K562 (cell line): Measurements from ENCODE around the gene MATN4. TPM values are rescaled to one million over a fixed set of nuclear protein-coding genes. Genes with fewer than 3 reads are reported as not detected.

Source experiments
- ATAC-seq: fragments of 200-7000 bp; cut with Tn5 transposase; 3 replicates; pipeline ENCODE4 v1.9.1; 2020; ENCODE audit warnings: moderate library complexity
- Bru-seq: library from RNA; stranded (reverse); fragments of 400-500 nt; gene quantifications from one replicate; lab custom pipeline; 2021; lab: Mats Ljungman, UMichigan
- BruChase-seq, 2 experiments: library from RNA; stranded (reverse); fragments of 400-500 nt; gene quantifications; one replicate each; lab custom pipeline; 2021; lab: Mats Ljungman, UMichigan
- BruUV-seq: library from RNA; stranded (reverse); fragments of 400-500 nt; replicated peaks from 2 replicates; lab custom pipeline; 2021; lab: Mats Ljungman, UMichigan
- CTCF ChIA-PET: fragments of 300-600 bp; formaldehyde crosslinking; extraction: SDS; loops from one replicate; lab custom pipeline; 2021; ENCODE audit warnings: low intra/inter-chr PET ratio; lab: Yijun Ruan, JAX
- POLR2A ChIA-PET: fragments of 300-600, 350-650 bp; sonication (Branson Sonifier 250); formaldehyde crosslinking; extraction: SDS; loops from one replicate; lab custom pipeline; 2021; ENCODE audit warnings: antibody characterized with exemption, inconsistent platforms; lab: Yijun Ruan, JAX
- DNase-seq, 4 experiments: peaks; one replicate each; pipeline versions ENCODE4 v3.0.0 to v3.0.0-alpha.2; 2011 to 2018; ENCODE audit warnings: low spot score in 3 of 4, mixed read lengths in 3 of 4; ENCODE audit errors: extremely low read depth in 1 of 4
- FAIRE-seq: peaks from 2 replicates; lab custom pipeline; 2011; peaks lifted over from hg19 to GRCh38; lab: Jason Lieb, UNC
- H2AFZ ChIP-seq: 2 replicates; pipeline ENCODE4 v1.6.0; 2011; ENCODE audit warnings: low read depth, low read length, control low read depth, inconsistent platforms
- H3K27ac ChIP-seq: fragments of 200-600 bp; 3 replicates; pipeline ENCODE4 v1.8.0; 2011; ENCODE audit warnings: low read depth, mild to moderate bottlenecking, control low read depth, inconsistent platforms, low read length, moderate library complexity, mixed read lengths; ENCODE audit errors: extremely low read depth
- H3K27me3 ChIP-seq, 2 experiments: fragments of 300-600 bp in 1 of 2; 2 replicates in 1 of 2; 3 replicates in 1 of 2; pipeline versions ENCODE4 v1.6.0 to v1.8.0; 2011; ENCODE audit warnings: inconsistent platforms in 2 of 2, low read length in 2 of 2, mild to moderate bottlenecking in 1 of 2, mixed read lengths in 1 of 2, moderate library complexity in 1 of 2; ENCODE audit not compliant: control insufficient read depth in 2 of 2, insufficient read depth in 2 of 2
- H3K36me3 ChIP-seq: fragments of 300-600 bp; 3 replicates; pipeline ENCODE4 v1.8.0; 2011; ENCODE audit warnings: mild to moderate bottlenecking, low read length, inconsistent platforms; ENCODE audit not compliant: control insufficient read depth, insufficient read depth
- H3K4me1 ChIP-seq, 2 experiments: fragments of 200-600 bp in 1 of 2; replicated peaks in 1 of 2; 2 replicates in 1 of 2; 3 replicates in 1 of 2; pipeline versions ENCODE4 v1.5.1 to v1.8.0; 2011; ENCODE audit warnings: inconsistent platforms in 2 of 2, low read length in 2 of 2, mild to moderate bottlenecking in 1 of 2, mixed read lengths in 1 of 2, moderate library complexity in 1 of 2; ENCODE audit not compliant: control insufficient read depth in 2 of 2, insufficient read depth in 2 of 2
- H3K4me2 ChIP-seq: 2 replicates; pipeline ENCODE4 v1.6.1; 2011; ENCODE audit warnings: low read length, control low read depth, inconsistent platforms, mixed read lengths; ENCODE audit not compliant: insufficient read depth
- H3K4me3 ChIP-seq: fragments of 200-600 bp; sonication (generic), shearing (Covaris generic); 2 replicates; pipeline ENCODE4 v1.5.1; 2016; ENCODE audit warnings: control low read depth, inconsistent platforms
- H3K79me2 ChIP-seq: fragments of 200-600 bp; 3 replicates; pipeline ENCODE4 v1.8.0; 2011; ENCODE audit warnings: low read length, inconsistent platforms; ENCODE audit not compliant: control insufficient read depth, insufficient read depth
- H3K9ac ChIP-seq, 2 experiments: 2 replicates each; pipeline versions ENCODE4 v1.6.0 to v1.6.1; 2011; ENCODE audit warnings: low read depth in 2 of 2, low read length in 2 of 2, control low read depth in 1 of 2, inconsistent platforms in 1 of 2, mild to moderate bottlenecking in 1 of 2, mixed read lengths in 1 of 2; ENCODE audit not compliant: insufficient read depth in 1 of 2
- H3K9me1 ChIP-seq: one replicate; pipeline ENCODE4 v1.6.0; 2011; ENCODE audit warnings: inconsistent platforms, mild to moderate bottlenecking, low read length, moderate library complexity; ENCODE audit not compliant: control insufficient read depth, insufficient read depth
- H3K9me3 ChIP-seq: replicated peaks from 2 replicates; pipeline ENCODE4 v1.5.1; 2011; ENCODE audit warnings: low read depth, low read length, inconsistent platforms; ENCODE audit not compliant: control insufficient read depth, insufficient read depth
- H4K20me1 ChIP-seq: replicated peaks from 2 replicates; pipeline ENCODE4 v1.6.1; 2011; ENCODE audit warnings: low read length, inconsistent platforms, mixed read lengths; ENCODE audit not compliant: control insufficient read depth, insufficient read depth
- CBX3 ChIP-seq, 2 experiments: IDR thresholded peaks; 1 replicate in 1 of 2; 2 replicates in 1 of 2; pipeline ENCODE4 v1.6.1; 2012; ENCODE audit warnings: inconsistent platforms in 2 of 2, low read length in 2 of 2, borderline replicate concordance in 1 of 2, control low read depth in 1 of 2
- CREBBP ChIP-seq: IDR thresholded peaks from one replicate; pipeline ENCODE4 v1.6.1; 2012; ENCODE audit warnings: low read depth, mild to moderate bottlenecking, control low read depth, inconsistent platforms, low read length
- CXXC5 ChIP-seq: fragments of 250-450 bp; sonication (Bioruptor Pico); IDR thresholded peaks from 2 replicates; pipeline ENCODE4 v1.8.0; 2022; ENCODE audit warnings: inconsistent platforms, mild to moderate bottlenecking, moderate library complexity
- ETV1 ChIP-seq: fragments of 450-650 bp; conservative IDR thresholded peaks from 2 replicates; pipeline ENCODE4 v1.6.1; 2016; ENCODE audit warnings: missing genetic modification characterization, control low read depth, low read depth, missing compliant biosample characterization
- MBD2 ChIP-seq: sonication (generic); IDR thresholded peaks from 2 replicates; pipeline ENCODE4 v1.6.1; 2016; ENCODE audit warnings: low read depth, borderline replicate concordance
- ZBED1 ChIP-seq: IDR thresholded peaks from 2 replicates; pipeline ENCODE4 v1.6.1; 2014
- ZFX ChIP-seq: sonication (generic); formaldehyde crosslinking; IDR thresholded peaks from 2 replicates; pipeline ENCODE4 v1.8.0; 2022; ENCODE audit warnings: mild to moderate bottlenecking, missing genetic modification reagents, moderate library complexity
- ZNF146 ChIP-seq: IDR thresholded peaks from one replicate; pipeline ENCODE4 v1.6.1; 2018; ENCODE audit warnings: missing compliant biosample characterization; ENCODE audit not compliant: unreplicated experiment
- ZNF277 ChIP-seq: fragments of 250-450 bp; sonication (Bioruptor Pico); IDR thresholded peaks from 2 replicates; pipeline ENCODE4 v1.8.0; 2022; ENCODE audit warnings: inconsistent platforms, mild to moderate bottlenecking, moderate library complexity, borderline replicate concordance
- ZNF384 ChIP-seq: IDR thresholded peaks from 2 replicates; pipeline ENCODE4 v1.6.1; 2012; ENCODE audit warnings: low read depth, low read length, improper control_type of control experiment
- ZNF780A ChIP-seq: fragments of 250-450 bp; sonication (Bioruptor Pico); IDR thresholded peaks from 2 replicates; pipeline ENCODE4 v1.5.0; 2021; ENCODE audit warnings: mild to moderate bottlenecking
- WGBS: fragments of 100-300 bp; shearing (Covaris generic); methylation state at CpG from one replicate; pipeline ENCODE4 v1.1.6; 2016; ENCODE audit warnings: low coverage, mixed read lengths; ENCODE audit not compliant: insufficient coverage; ENCODE audit errors: missing lambda C conversion rate; 5-methylcytosine and 5-hydroxymethylcytosine counted together
- in situ Hi-C: fragments of 300-500 bp; cut with MboI; formaldehyde crosslinking; loops from 4 replicates; pipeline ENCODE4 v1.15.0; 2018; ENCODE audit warnings: inconsistent platforms, mixed read lengths
- intact Hi-C: fragments of 100-400 bp; cut with micrococcal nuclease; formaldehyde crosslinking; loops from 2 replicates; pipeline ENCODE4 v1.14.2; 2022
- long read RNA-seq, 3 experiments: library from polyadenylated mRNA in 2 of 3; library from RNA in 1 of 3; unstranded in 2 of 3; stranded (forward) in 1 of 3; transcript quantifications; one replicate each; pipeline ENCODE4 v2.0.0, GENCODE V29; 2019 to 2022
- polyA minus RNA-seq, 3 experiments: library from RNA; depleted of rRNA, polyadenylated mRNA; stranded (reverse); fragments of >200 nt; gene quantifications; 2 replicates each; pipeline ENCODE4 v1.2.3, GENCODE V29; 2011
- polyA plus RNA-seq, 8 experiments: library from polyadenylated mRNA; depleted of rRNA in 4 of 8; stranded (reverse) in 5 of 8; unstranded in 3 of 8; fragments of >200 nt; fragmentation: Nextera tagmentation in 2 of 8; fragmentation: Illumina TruSeq in 1 of 8; extraction: Ambion mirVana in 2 of 8; extraction: Trizol in 1 of 8; gene quantifications; 2 replicates each; pipeline versions ENCODE4 v1.2.1 to v1.2.3, GENCODE V29; 2011 to 2014; ENCODE audit warnings: inconsistent platforms in 1 of 8, missing spikeins in 1 of 8
- total RNA-seq, 7 experiments: library from RNA; depleted of rRNA in 6 of 7; stranded (reverse); fragments of >200 nt in 6 of 7; fragmentation: Illumina TruSeq in 2 of 7; extraction: Trizol in 2 of 7; gene quantifications; 2 replicates each; pipeline versions ENCODE4 v1.2.1 to v1.2.3, GENCODE V29; 2011 to 2021; ENCODE audit warnings: low replicate concordance in 1 of 7
- TF ChIP-seq, protein P1 (sequence below), 3 experiments: fragments of 200-800 bp in 1 of 3; sonication (Bioruptor generic) in 1 of 3; sonication (generic) in 1 of 3; formaldehyde crosslinking in 1 of 3; IDR thresholded peaks; 2 replicates each; pipeline versions ENCODE4 v1.6.1 to v1.8.0; 2016 to 2022; ENCODE audit warnings: mild to moderate bottlenecking in 2 of 3, missing compliant biosample characterization in 2 of 3, missing genetic modification characterization in 2 of 3, missing genetic modification reagents in 1 of 3
- TF ChIP-seq, protein P2 (sequence below): fragments of 250-450 bp; sonication (Bioruptor Pico); IDR thresholded peaks from 2 replicates; pipeline ENCODE4 v1.8.0; 2022; ENCODE audit warnings: moderate library complexity, mild to moderate bottlenecking, inconsistent platforms

The MATN4 gene
- total RNA-seq (2011; cell fraction: chromatin; rRNA removed; ENCODE audit: low replicate concordance): not detected in 2 replicates
- not detected in 2 replicates for total RNA-seq (2011; cell fraction: nucleolus; rRNA removed)
- not detected in 2 replicates for total RNA-seq (2011; cell fraction: nucleoplasm; rRNA removed)
- 0.09 and 0.24 TPM in 2 replicates for total RNA-seq (2014; rRNA removed)
- total RNA-seq (2014; rRNA removed; fragmentation: Illumina TruSeq; extraction: Trizol): not detected in 2 replicates
- not detected in 2 replicates for total RNA-seq (2015; rRNA removed; fragmentation: Illumina TruSeq; extraction: Trizol)
- total RNA-seq (2021): 0.13 TPM in 1 of 2 replicates, not detected in the other
- not detected in 2 replicates for polyA plus RNA-seq (2011; rRNA removed)
- 0.15 TPM in 1 of 2 replicates, not detected in the other for polyA plus RNA-seq (2011; cell fraction: cytosol; rRNA removed)
- 0.08 TPM in 1 of 2 replicates, not detected in the other for polyA plus RNA-seq (2011; cell fraction: nucleus; rRNA removed)
- 0.04 TPM in 1 of 2 replicates, not detected in the other for polyA plus RNA-seq (2012)
- not detected in 2 replicates for polyA plus RNA-seq (2014; fragmentation: Illumina TruSeq; extraction: Trizol)
- not detected for polyA plus RNA-seq (2014; fragmentation: Nextera tagmentation; extraction: Ambion mirVana)
- 0.20 TPM in 1 of 2 replicates, not detected in the other for polyA plus RNA-seq (2014; rRNA removed)
- not detected in 2 replicates for polyA minus RNA-seq (2011; rRNA and poly(A)+ RNA removed)
- not detected in 2 replicates for polyA minus RNA-seq (2011; cell fraction: cytosol; rRNA and poly(A)+ RNA removed)
- not detected in 2 replicates for polyA minus RNA-seq (2011; cell fraction: nucleus; rRNA and poly(A)+ RNA removed)
- percentile 16 among the genes with signal in this experiment for Bru-seq, nascent RNA
- BruChase-seq, experiment 1, labeled RNA remaining after a 2-hour chase: percentile 19 among the genes with signal in this experiment
- percentile 17 among the genes with signal in this experiment for BruChase-seq, experiment 2, labeled RNA remaining after a 6-hour chase
- long read RNA-seq, experiment 1, partial matches to known transcripts: 0 of 1 reads
- long read RNA-seq, experiment 1, other reads (novel, unspliced or antisense): 1 of 1 reads
- long read RNA-seq, experiment 2: 0 reads
- long read RNA-seq, experiment 3, partial matches to known transcripts: 0 of 1 reads
- long read RNA-seq, experiment 3, other reads (novel, unspliced or antisense): 1 of 1 reads

- Histone ChIP-seq H3K9me1 (peaks cover 3% of the 10 kb centered on the region), H2AFZ (no peak within 1 kb of the TSS), H3K4me3 (no peak within 1 kb of the TSS), H3K4me2 (no peak within 1 kb of the TSS), H4K20me1 (peaks cover 5% of the 10 kb centered on the region; the same call in 1 of the 2 replicates), H3K27ac (no peak within 1 kb of the TSS), H3K36me3 (no peaks in the 10 kb centered on the region), H3K9ac (no peak within 1 kb of the TSS), H3K79me2 (no peaks in the 10 kb centered on the region), H3K9me3 (no peaks in the 10 kb centered on the region), H3K4me1 (peaks cover 4 to 36% of the 10 kb centered on the region in 2 experiments; a peak in 3 of 5 replicates), H3K27me3 (peaks cover 3 to 61% of the 10 kb centered on the region in 2 experiments; a peak in 4 of 5 replicates)
- CTCF ChIA-PET: no interaction called here
- intact Hi-C loops: no loop called here
- no TSS peak for BruUV-seq
- POLR2A ChIA-PET: interaction anchor here (0.6 to 1.0 kb wide), 3 partner anchors 397 to 1696 kb away, joined by 3 to 4 read pairs (median 3); no protein-coding TSS in a partner anchor
- ATAC-seq (no peak), DNase-seq (no peak), FAIRE-seq (no peak)
- in situ Hi-C loops: no loop called here
- WGBS: 6% methylated on average over 18 of the region's 20 CpGs
- TF ChIP-seq, protein P1, sequence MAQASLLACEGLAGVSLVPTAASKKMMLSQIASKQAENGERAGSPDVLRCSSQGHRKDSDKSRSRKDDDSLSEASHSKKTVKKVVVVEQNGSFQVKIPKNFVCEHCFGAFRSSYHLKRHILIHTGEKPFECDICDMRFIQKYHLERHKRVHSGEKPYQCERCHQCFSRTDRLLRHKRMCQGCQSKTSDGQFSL (CRISPR knock-in tag; IDR thresholded peaks at IDR 0.05): no peak
- TF ChIP-seq, protein P1 (tag; IDR thresholded peaks at IDR 0.05): no peak
- TF ChIP-seq ZFX (CRISPR knock-in tag) (no peak), ZNF277 (CRISPR knock-in tag) (no peak), ZBED1 (no peak), ZNF384 (no peak), CBX3 (IDR thresholded peaks at IDR 0.05; ENCODE audit: borderline replicate concordance in 1 of 2, low read length in 2 of 2) (no peak), ZNF780A (no peak), ETV1 (no peak), ZNF146 (CRISPR knock-in tag) (no peak), CREBBP (no peak), MBD2 (no peak), CXXC5 (CRISPR knock-in tag) (no peak)
- TF ChIP-seq, protein P2, sequence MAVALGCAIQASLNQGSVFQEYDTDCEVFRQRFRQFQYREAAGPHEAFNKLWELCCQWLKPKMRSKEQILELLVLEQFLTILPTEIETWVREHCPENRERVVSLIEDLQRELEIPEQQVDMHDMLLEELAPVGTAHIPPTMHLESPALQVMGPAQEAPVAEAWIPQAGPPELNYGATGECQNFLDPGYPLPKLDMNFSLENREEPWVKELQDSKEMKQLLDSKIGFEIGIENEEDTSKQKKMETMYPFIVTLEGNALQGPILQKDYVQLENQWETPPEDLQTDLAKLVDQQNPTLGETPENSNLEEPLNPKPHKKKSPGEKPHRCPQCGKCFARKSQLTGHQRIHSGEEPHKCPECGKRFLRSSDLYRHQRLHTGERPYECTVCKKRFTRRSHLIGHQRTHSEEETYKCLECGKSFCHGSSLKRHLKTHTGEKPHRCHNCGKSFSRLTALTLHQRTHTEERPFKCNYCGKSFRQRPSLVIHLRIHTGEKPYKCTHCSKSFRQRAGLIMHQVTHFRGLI (CRISPR knock-in tag): no peak
These were observed at the start of gene MATN4 for GRCh38 chr20:45308117-45308778. Gene MATN4 (minus strand): TSS chr20:45308299. CDS start chr20:45305582, 2,717 bp downstream.
